IPS-18c (cell line): Measurements from ENCODE around the gene PPP1CA.

ENCODE experiments used
- H3K4me3 ChIP-seq: 2 replicates; pipeline ENCODE4 v1.7.0; 2013; ENCODE audit warnings: low read depth, mild to moderate bottlenecking, low read length, moderate library complexity; ENCODE audit not compliant: insufficient read depth
- H3K9me3 ChIP-seq: one replicate; pipeline ENCODE4 v1.6.1; 2013; ENCODE audit warnings: mild to moderate bottlenecking, low read length, moderate library complexity; ENCODE audit not compliant: control insufficient read depth, insufficient read depth

Gene PPP1CA

DNA sequence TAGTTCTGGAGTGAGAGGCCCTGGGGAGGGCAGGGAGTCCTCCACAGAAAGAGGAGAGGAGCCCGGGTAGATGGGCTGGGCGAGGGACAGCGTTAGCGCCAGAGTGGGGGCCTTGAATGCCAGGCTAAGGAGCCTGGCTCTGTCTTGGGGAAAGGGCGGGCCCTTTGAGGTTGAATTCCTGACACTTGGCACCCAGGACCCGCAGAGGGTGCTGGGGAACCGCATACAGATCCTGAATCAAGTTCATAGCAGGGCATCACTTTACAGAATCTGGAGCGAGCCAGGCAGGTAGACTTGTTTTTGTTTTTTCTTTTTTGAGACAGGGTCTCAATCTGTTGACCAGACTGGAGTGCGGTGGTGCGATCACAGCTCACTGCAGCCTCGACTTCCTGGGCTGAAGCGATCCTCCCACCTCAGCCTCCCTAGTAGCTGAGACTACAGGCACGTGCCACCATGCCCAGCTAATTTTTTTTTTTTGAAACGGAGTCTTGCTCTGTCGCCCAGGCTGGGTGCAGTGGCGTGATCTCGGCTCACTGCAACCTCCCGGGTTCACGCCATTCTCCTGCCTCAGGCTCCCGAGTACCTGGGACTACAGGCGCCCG, 19.9 kb upstream of the PPP1CA start:
- Histone ChIP-seq H3K9me3 (peaks cover 5% of the 10 kb centered on the region), H3K4me3 (no peak overlapping the region)

DNA sequence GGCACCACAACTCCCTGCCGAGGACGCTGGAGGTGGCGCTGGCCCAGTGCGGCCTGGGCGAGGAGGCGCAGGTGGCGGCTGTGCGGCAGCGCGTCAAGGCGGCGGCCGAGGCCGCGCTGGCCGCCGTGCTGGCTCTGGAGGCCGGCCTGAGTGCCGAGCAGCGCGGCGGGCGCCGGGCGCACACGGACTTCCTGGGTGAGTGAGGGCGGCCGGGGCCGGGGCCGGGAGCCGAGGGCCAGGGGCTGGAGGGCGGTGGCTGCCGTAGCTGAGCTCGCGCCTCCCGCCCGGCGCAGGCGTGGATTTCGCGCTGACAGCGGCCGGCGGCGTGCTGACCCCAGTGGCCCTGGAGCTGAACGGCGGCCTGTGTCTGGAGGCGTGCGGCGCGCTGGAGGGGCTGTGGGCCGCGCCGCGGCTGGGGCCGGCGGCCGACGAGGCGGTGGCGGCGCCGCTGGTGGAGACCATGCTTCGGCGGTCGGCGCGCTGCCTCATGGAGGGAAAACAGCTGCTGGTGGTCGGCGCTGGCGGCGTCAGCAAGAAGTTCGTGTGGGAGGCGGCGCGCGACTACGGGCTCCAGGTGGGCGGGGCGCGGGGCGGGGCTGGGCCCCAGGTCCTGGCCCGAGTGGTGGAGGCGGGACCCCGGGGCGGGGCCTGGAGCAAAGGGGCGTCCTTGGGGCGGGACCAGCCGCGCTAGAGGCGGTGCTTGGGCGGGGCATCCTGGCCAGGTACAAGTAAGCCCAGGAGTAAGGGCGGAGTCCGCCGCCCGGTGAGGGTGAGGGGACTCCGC, 19.2 kb upstream of the PPP1CA start:
- Histone ChIP-seq H3K9me3 (peaks cover 5% of the 10 kb centered on the region), H3K4me3 (peak overlapping the region; percentile 64)

DNA sequence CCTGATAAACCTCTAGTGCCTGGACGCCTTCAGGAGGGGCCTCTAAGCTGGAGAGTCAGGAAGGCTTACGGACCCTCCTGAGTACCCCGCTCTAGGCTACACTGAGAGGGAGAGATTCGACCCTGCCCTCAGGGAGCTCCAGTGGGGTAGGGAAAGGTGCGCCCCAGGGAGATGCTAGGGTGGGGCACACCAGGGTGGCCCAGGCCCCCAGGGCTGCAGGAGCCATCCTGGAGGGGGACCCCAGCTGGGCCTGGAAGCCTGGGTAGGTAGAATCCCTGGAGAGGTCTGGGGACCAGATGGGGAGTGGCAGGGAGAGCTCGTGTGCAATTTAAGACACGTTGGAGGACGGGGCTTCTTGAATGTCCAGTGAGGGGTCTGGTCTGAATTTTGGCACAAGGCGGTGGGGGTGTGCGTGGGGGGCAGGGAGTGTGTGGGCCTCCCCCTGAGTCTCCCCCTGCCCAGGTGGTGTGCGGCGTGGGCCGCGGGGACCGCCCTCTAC, 18.5 kb upstream of the PPP1CA start:
- peak overlapping the region; percentile 64; the same call in 1 of the 2 replicates for H3K4me3 ChIP-seq
- peaks cover 5% of the 10 kb centered on the region for H3K9me3 ChIP-seq

DNA sequence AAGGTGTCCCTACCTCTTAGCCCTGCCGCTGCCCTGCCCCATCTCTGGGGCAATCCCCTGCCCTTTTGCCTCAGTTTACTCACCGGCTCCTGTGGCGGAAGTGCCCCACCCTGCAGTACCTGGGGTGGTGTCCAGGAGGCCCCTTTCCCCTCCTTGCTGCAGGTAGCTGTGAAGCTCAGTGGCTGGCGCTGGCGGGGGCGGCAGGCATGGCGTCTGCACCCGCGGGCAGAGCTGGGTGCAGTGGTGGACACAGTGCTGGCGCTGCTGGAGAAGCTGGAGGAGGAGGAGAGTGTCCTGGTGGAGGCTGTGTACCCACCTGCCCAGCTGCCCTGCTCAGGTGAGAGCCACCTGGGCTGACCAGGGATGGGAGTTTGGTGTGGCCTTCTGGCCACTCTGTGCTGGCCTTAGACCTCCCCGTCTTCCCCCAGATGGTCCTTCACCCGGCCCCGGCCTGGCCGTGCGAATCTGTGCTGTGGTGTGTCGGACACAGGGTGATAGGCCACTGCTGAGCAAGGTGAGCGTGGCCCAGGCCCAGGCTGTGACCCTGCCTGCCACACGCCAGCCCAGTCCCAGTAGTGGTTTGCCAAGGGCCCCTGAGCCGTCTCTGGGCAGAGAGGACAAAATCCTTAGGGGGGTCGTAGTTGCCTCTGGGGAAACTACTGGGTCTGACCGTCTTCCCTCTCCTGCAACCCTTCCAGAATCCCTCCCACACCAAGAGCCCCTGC, 17.8 kb upstream of the PPP1CA start:
- Histone ChIP-seq H3K9me3 (peaks cover 5% of the 10 kb centered on the region), H3K4me3 (no peak overlapping the region)

DNA sequence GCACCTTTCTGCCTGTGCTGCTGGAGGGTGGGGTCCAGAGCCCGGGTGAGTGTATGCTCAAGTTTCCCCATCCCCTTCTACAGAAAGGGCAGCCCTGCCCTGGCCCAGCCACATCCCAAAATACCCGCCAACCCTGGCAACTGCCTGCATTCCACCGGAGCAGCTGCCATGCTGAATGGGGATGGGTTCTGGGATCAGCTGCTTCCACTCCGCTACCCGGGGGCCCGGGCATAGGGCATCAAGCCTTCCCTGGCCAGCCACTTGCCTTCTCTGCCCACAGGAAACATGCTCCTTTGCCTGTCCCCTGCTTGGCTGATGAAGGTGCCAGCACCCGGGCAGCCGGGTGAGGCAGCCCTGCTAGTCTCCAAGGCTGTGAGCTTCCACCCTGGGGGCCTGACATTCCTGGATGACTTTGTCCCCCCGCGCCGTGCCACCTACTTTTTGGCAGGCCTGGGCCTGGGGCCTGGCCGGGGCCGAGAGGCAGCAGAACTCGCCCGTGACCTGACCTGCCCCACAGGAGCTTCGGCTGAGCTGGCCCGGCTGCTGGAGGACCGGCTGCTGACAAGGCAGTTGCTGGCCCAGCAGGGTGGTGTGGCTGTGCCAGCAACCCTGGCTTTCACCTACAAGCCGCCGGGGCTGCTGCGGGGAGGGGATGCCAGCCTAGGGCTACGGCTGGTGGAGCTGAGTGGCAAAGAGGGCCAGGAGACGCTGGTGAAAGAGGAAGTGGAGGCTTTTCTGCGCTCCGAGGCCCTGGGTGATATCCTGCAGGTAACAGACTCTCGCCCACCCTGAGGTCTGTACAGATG, 17.0 kb upstream of the PPP1CA start:
- Histone ChIP-seq H3K4me3 (no peak overlapping the region), H3K9me3 (peaks cover 5% of the 10 kb centered on the region)

DNA sequence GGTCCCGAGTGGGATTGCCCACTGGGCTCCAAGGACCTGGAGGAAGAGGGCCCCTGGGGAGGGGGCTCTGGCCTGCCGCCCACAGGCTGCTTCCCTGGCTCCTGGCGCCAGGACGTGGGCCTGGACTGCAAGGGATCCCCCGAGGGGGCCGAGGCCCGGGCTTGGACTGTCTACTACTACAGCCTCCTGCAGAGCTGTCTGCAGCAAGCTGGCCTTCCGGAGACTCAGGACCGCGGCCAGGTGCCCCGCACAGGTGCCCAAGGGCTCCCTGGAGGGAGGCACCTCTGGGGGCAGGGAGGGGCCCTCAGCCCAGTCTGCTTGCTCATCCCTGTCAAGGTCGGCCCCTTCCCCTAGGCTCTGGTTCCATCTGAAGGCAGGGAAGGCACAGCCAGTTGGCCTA, 15.8 kb upstream of the PPP1CA start:
- Histone ChIP-seq H3K4me3 (no peak overlapping the region), H3K9me3 (peaks cover 2% of the 10 kb centered on the region)

DNA sequence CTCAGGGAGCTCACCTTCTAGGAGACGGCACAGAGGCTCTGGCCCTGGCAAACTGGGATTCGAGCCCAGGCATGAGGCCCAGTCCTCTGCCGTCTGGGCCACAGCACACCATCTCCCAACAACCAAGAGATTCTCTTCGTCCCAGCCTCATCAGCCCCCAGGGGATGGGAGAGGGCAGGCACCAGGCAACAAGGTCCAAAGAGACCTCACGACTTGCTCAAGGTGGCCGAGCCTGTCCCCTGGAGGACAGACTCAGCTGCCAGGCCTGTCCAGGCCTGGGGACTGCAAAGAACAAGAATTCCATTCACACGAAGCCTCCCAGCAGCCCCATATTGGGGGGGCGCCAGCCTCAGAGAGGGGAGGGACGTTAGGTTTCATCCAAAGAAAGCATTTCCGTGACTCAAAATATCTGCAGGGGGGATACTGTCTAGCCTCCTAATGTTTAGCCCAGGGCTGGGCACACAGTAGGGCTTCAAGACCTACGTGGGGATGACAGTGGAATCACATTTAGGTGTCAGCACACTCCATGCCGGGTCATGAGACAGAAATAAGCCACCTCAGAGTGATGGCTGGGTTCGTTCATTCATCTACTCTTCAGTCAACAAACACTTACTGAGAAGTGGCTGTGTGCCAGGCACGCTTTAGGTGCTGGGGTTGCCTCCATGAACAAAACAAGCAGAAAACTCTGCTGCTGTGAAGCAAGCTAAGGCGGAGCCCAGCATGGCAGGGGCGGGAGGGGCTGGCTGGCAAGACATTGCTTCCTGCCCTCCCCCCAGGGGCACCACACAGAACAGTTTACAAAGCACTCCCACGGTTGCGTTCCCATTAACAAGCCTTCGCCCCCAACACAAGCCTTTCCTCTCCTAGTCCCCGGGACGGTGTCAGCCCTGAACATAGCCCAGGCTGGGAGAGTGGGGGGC, 15.0 kb upstream of the PPP1CA start:
- Histone ChIP-seq H3K4me3 (no peak overlapping the region), H3K9me3 (peaks cover under 1% of the 10 kb centered on the region)

DNA sequence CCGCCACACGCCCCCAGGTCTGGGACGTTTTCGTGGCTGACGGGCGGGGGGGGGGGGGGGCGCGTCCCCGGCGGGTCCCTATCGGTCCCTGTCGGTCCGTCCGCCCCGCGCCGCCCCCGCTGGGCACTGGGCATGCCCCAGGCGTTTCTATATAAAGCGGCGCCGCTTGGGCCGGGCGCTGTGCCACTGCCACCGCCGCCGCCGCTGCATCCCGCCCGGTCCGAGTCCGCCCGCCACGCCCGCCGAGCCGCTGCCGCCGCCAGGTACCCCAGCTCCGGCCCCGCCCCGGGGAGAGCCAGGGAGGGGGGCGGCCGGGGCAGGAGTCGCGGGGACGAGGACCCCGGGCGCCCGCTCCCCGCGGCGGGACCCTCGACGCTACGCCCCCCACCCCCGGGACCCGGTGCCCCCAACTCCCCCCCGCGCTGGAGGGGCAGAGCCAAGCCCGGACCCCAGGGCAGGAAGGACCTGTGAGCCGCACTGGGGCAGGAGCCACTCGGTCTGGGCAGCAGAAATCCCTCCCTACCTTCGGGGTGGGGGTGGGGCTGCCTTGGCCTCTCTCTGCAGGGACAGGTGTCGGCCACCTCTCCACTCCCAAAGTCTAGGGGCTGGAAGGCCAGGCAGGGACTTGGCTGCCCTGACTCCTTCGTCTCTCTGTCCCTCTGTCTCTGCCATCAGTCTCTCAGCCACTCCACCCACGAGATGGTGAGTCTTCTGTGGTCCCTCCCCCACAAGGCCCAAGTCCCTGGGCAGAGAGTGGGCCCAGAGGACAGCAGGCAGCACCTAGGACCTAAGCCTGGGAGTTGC, 14.0 kb upstream of the PPP1CA start, which contains the start of gene CARNS1:
TSS of gene CARNS1 (plus strand) at position 178 of the 804 bp plus-strand sequence. CDS start at position 700, 522 bp downstream.
- Histone ChIP-seq H3K4me3 (peak within 1 kb of the TSS; percentile 40), H3K9me3 (no peaks in the 10 kb centered on the region)

DNA sequence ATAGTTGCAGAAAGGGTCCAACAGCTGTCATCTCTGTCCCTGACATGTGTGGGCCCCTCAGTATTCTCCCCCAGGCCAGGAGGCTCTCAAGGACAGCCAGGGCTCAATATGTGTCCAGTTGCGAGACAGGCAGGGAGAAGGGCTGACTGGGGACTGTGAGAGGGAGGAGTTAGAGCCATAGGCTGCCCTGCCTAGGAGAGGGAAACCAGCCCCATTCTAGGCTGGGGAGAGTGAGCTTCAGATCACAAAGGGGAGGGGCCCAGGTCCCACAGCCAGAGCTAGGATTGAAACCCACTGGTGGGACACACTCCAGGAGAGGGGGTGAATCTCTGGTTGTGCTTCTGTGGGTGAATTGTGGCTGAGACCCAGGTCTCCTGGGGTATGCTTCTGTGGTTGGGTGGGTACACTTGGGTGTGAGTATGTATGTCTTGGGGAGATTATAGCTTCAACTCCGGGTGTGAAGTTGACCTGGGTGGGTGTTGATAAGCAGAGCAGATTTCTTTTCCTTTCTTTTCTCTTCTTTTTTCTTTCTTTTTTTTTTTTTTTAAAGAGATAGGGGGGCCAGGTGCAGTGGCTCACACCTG, 11.7 kb upstream of the PPP1CA start:
- Histone ChIP-seq H3K9me3 (no peaks in the 10 kb centered on the region), H3K4me3 (no peak overlapping the region)

DNA sequence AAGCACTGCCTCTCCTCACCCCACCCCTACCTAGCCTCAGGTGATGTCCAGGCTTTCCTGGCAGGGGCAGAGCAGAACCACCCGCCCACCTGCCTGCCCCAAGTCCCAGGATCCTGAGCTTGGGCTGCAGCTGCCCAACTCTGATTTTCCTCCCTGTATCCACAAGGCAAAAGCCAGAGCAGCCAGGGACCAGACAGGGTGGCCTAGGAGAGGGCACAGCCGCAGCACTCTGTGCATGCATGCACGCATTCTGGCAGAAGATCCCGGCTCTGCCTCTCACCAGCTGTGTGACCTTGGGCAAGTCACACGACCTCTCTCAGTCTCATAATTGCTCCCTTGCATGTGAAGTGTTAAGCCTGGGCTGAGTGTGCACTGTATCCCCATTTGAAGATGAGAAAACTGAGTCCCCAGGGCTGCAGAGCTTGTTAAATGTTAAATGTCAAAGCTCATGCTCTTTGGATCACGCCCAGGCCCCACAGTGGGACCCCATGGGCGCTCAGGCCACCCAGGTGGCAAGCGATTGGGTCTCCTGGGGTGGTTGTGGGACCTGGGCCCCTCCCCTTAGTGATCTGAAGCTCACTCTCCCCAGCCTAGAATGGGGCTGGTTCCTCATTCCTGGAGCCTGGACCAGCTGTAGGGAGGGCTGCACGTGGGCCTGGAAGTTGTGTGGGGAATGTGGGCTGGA, 11.0 kb upstream of the PPP1CA start:
- no peak overlapping the region for H3K4me3 ChIP-seq
- H3K9me3 ChIP-seq: no peaks in the 10 kb centered on the region

DNA sequence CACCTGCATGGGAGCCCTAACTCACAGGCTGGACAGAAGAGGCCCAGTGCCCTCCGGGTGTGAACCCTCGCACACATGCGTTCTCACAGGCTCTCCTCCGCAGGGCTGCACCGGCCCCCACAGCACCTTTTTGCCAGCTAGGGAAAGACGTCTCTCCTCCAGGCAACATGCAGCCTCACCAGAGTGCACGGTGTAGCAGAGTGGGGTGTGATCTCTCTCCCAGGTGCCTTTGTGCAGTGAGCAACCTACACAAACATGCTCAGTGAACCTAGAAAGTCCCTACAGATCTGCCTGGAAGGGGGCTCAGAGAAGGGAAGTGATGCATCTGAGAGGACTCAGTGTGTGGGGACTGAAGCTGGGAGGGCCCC, 10.1 kb upstream of the PPP1CA start:
- Histone ChIP-seq H3K4me3 (no peak overlapping the region), H3K9me3 (no peaks in the 10 kb centered on the region)

DNA sequence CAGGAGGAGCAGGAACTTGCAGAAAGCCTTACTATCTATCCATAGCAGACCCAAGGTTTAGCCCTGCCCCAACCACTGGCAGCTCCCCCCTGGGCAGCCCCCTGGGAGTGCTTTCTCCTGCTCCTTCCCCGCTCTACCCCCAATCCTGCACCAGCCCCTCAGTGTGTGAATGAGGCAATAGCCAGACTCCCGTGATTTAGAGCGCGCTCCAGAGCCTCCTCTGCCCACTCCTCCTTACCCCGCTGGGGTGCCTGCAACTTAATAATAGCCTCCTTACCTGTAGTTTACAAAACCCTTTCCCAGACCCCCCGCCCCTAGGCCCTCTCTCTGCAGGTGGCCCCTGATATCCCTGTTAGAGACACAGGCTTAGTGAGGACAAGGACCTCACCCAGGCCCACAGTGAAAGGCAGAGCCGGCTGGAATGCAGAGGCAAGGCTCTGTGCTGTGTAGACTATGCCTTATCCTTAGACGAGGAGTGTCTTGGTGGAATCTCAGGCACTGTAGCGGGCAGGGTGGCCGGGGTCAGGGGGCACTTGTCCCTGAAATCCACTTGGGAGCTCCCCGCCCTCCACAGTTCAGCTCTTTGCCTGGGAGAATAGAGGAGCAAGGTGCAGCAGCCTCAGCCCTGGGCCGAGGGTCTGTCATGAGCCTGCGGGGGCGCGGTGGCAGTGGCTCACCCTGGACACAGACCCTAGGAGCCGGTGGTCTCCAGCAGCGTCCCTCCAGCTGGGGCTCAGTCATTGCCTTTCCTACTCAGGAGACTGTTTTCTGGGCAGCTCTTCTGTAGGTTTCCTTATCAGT, 9.5 kb upstream of the PPP1CA start:
- no peaks in the 10 kb centered on the region for H3K9me3 ChIP-seq
- no peak overlapping the region for H3K4me3 ChIP-seq

DNA sequence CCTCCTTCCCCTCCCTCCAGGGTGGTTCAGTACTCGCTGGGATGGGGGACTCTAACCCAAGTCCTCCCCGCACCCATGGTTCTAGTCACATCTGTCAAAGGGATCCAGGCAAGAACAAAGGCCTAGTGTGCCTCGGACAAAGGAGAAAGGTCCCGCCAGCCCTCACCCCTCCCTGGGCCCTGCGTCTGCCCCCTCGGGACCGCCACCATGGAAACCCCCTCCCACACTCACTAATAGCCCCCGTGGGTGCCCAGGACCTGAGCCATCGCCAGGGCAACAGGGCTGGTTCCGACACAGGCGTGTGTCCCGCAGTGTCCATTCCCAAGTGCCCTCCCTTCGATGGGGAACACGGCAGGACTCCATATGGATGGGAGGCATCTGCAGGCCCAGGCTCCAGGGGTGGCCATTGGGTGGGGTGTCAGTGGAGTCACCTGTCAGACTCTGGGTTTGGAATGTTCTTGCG, 8.7 kb upstream of the PPP1CA start:
- Histone ChIP-seq H3K9me3 (no peaks in the 10 kb centered on the region), H3K4me3 (no peak overlapping the region)

DNA sequence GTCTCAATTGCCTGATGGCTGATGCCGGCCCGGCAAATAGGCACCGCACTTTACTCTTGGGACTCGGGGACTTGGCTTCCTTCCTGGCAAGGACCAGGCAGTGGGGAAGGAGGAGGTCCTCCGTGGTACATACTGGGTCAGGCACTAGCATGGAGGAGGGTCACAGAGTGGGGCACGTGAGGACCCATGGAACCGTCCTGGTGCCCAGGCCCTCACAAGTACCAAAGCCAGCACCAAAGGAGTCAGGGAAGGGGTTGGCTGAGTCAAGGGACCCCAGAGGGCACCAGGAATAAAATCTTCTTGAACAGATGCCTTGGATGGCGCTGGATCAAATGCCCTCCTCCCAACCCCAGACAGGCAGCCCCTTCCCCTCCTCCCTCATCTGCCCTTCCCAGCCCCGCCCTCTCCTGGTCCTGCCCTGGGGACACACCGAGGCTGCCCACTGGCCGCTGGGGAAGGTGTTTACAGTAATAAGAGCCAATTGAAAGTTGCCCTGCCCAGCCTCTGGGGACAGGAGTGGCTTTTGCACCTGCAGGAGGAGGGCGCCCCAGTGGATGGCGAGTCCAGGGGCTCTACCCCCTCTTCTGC, 8.2 kb upstream of the PPP1CA start:
- no peaks in the 10 kb centered on the region for H3K9me3 ChIP-seq
- no peak overlapping the region for H3K4me3 ChIP-seq
